KMS-11 (cell line): ENCODE measurements around the gene TMEM116.
A peak's percentile ranks its signal among the peaks of the same experiment; 100 is the strongest.

Experiments used
- H2AFZ ChIP-seq: fragments of 200-600 bp; sonication (generic); 2 replicates; pipeline ENCODE4 v1.6.1; 2016; ENCODE audit warnings: antibody characterized with exemption, mixed run types, low read depth
- H3K27ac ChIP-seq: fragments of 200-600 bp; sonication (generic); 2 replicates; pipeline ENCODE4 v1.6.1; 2016; ENCODE audit warnings: mild to moderate bottlenecking, mixed run types
- H3K27me3 ChIP-seq: fragments of 200-600 bp; sonication (generic); 2 replicates; pipeline ENCODE4 v1.6.1; 2017; ENCODE audit warnings: mild to moderate bottlenecking, low read depth, mixed run types, moderate library complexity; ENCODE audit not compliant: insufficient read depth
- H3K36me3 ChIP-seq: fragments of 200-600 bp; sonication (generic); 2 replicates; pipeline ENCODE4 v1.6.1; 2017; ENCODE audit warnings: mild to moderate bottlenecking, mixed run types; ENCODE audit not compliant: insufficient read depth
- H3K4me1 ChIP-seq: fragments of 200-600 bp; sonication (generic); 2 replicates; pipeline ENCODE4 v1.6.1; 2016; ENCODE audit warnings: mild to moderate bottlenecking, low read depth, mixed run types; ENCODE audit not compliant: poor library complexity, severe bottlenecking
- H3K4me2 ChIP-seq: fragments of 200-600 bp; sonication (generic); 2 replicates; pipeline ENCODE4 v1.7.0; 2016; ENCODE audit warnings: mild to moderate bottlenecking, mixed run types
- H3K4me3 ChIP-seq: fragments of 200-600 bp; sonication (generic); IDR thresholded peaks from 2 replicates; pipeline ENCODE4 v1.6.1; 2017; ENCODE audit warnings: low read depth, low read length, mixed read lengths; ENCODE audit not compliant: insufficient read depth
- H3K79me2 ChIP-seq: fragments of 200-600 bp; sonication (generic); 2 replicates; pipeline ENCODE4 v1.6.1; 2016; ENCODE audit warnings: low read depth, mixed run types; ENCODE audit not compliant: insufficient read depth
- H3K9ac ChIP-seq: fragments of 200-600 bp; sonication (generic); 2 replicates; pipeline ENCODE4 v1.6.1; 2016; ENCODE audit warnings: mild to moderate bottlenecking, mixed run types
- H4K20me1 ChIP-seq: fragments of 200-600 bp; sonication (generic); 2 replicates; pipeline ENCODE4 v1.6.1; 2016; ENCODE audit warnings: mild to moderate bottlenecking, mixed run types; ENCODE audit not compliant: insufficient read depth
- TF ChIP-seq, protein P1 (sequence below): fragments of 200-600 bp; sonication (generic); conservative IDR thresholded peaks from 2 replicates; pipeline ENCODE4 v1.6.1; 2017; ENCODE audit warnings: low read depth, mild to moderate bottlenecking, antibody characterized with exemption, low read length, moderate library complexity, mixed read lengths

Gene TMEM116

DNA sequence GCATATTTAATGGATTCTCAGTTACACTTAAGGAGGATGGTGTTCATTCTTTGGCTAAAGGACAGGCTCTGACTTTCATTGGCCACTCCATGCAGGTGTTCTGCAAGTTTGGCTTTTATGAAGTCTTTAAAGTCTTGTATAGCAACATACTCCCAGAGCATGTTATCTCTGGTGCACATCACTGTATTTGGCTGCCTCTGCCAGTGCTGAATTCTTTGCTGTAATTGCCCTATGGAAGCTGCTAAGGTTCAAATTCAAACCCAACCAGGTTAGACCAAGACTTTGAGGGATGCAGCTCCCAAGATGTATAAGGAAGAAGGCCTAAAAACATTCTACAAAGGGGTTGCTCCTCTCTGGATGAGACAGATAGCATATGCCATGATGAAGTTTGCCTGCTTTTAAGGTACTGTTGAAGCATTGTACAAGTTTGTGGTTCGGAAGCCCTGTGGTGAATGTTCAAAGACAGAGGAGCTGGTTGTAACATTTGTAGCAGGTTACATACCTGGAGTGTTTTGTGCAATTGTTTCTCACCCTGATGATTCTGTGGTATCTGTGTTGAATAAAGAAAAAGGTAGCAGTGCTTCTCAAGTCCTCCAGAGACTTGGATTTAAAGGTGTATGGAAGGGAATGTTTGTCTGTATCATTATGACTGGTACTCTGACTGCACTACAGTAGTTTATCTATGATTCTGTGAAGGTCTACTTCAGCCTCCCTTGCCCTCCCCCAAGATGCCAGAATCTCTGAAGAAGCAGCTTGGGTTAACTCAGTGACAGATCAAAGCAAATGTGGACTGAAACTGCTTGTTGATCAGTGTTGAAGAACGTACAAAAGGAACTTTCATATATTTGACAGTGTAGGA, 19.4 kb downstream of the TMEM116 start:
- no peaks in the 10 kb centered on the region for H3K27me3 ChIP-seq
- H3K27ac ChIP-seq, result peak overlapping the region; percentile 65
- peaks cover 58% of the 10 kb centered on the region for H3K4me1 ChIP-seq
- H3K9ac ChIP-seq, result peak overlapping the region; percentile 18; the same call in 1 of the 2 replicates
- H3K79me2 ChIP-seq, result no peaks in the 10 kb centered on the region
- no peaks in the 10 kb centered on the region for H3K36me3 ChIP-seq
- peak overlapping the region; percentile 71 for H3K4me2 ChIP-seq
- TF ChIP-seq, protein P1, sequence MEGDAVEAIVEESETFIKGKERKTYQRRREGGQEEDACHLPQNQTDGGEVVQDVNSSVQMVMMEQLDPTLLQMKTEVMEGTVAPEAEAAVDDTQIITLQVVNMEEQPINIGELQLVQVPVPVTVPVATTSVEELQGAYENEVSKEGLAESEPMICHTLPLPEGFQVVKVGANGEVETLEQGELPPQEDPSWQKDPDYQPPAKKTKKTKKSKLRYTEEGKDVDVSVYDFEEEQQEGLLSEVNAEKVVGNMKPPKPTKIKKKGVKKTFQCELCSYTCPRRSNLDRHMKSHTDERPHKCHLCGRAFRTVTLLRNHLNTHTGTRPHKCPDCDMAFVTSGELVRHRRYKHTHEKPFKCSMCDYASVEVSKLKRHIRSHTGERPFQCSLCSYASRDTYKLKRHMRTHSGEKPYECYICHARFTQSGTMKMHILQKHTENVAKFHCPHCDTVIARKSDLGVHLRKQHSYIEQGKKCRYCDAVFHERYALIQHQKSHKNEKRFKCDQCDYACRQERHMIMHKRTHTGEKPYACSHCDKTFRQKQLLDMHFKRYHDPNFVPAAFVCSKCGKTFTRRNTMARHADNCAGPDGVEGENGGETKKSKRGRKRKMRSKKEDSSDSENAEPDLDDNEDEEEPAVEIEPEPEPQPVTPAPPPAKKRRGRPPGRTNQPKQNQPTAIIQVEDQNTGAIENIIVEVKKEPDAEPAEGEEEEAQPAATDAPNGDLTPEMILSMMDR, result no peak
- H4K20me1 ChIP-seq, result no peaks in the 10 kb centered on the region
- H2AFZ ChIP-seq, result no peak overlapping the region
- H3K4me3 ChIP-seq, result no peak overlapping the region

GRCh38 chr12:111992464-111992863, 20.5 kb downstream of the TMEM116 start:
- Histone ChIP-seq H3K4me3 (no peak overlapping the region), H2AFZ (no peak overlapping the region), H3K27ac (no peak overlapping the region), H4K20me1 (no peaks in the 10 kb centered on the region), H3K36me3 (no peaks in the 10 kb centered on the region), H3K9ac (no peak overlapping the region), H3K4me2 (peak overlapping the region; percentile 71; the same call in 1 of the 2 replicates), H3K79me2 (no peaks in the 10 kb centered on the region), H3K27me3 (no peaks in the 10 kb centered on the region), H3K4me1 (peaks cover 57% of the 10 kb centered on the region)
- TF ChIP-seq, protein P1, result no peak

GRCh38 chr12:111991946-111992345, 21.0 kb downstream of the TMEM116 start:
- no peak overlapping the region for H3K27ac ChIP-seq
- H3K4me2 ChIP-seq, result peak overlapping the region; percentile 30; the same call in 1 of the 2 replicates
- H4K20me1 ChIP-seq, result no peaks in the 10 kb centered on the region
- TF ChIP-seq, protein P1, result no peak
- no peaks in the 10 kb centered on the region for H3K79me2 ChIP-seq
- H3K4me3 ChIP-seq, result no peak overlapping the region
- no peak overlapping the region for H3K9ac ChIP-seq
- no peaks in the 10 kb centered on the region for H3K36me3 ChIP-seq
- no peak overlapping the region for H2AFZ ChIP-seq
- peaks cover 53% of the 10 kb centered on the region for H3K4me1 ChIP-seq
- H3K27me3 ChIP-seq, result no peaks in the 10 kb centered on the region

- Histone ChIP-seq H2AFZ (no peak overlapping the region), H3K36me3 (no peaks in the 10 kb centered on the region), H3K79me2 (no peaks in the 10 kb centered on the region), H3K4me1 (peaks cover 49% of the 10 kb centered on the region), H3K4me2 (peak overlapping the region; percentile 30; the same call in 1 of the 2 replicates), H3K27ac (no peak overlapping the region), H3K27me3 (no peaks in the 10 kb centered on the region), H3K9ac (no peak overlapping the region), H4K20me1 (no peaks in the 10 kb centered on the region), H3K4me3 (no peak overlapping the region)
- TF ChIP-seq, protein P1, result no peak
These were observed 21.4 kb downstream of the TMEM116 start for GRCh38 chr12:111991535-111991934.
